ENCODE measurements around the gene SPATA9.

DNA sequence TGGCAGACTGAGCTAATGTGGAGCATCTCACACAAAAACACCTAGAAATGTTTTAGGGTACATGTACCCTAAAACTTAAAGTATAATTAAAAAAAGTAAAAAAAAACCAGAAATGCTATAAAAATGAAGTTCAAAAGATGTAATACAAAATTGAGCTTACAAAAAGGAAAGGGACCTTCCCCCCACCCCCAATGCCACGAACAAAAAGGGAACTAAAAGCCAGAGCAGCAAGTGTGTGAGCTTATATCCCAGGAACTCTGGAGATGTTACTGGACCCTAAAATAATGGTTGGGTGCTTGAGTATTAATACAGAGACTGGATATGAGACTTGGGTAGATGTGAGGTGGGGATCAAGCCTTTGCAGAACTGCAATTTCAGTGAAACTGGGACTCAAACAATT, 11.0 kb downstream of the SPATA9 start:
- TF ChIP-seq EZH2phosphoT487 (IDR thresholded peaks at IDR 0.05; ENCODE audit: borderline replicate concordance, low read depth, low read length) (no peak), CTCF (conservative IDR thresholded peaks at IDR 0.05; ENCODE audit: low read length) (no peak)
